Activated CD4-positive, alpha-beta T cell treated with anti-CD3 and anti-CD28 coated beads, Interleukin-2, Interleukin-4, amounts not matched to agents 100 ng/mL and 50 ng/mL, durations not matched to agents 16 hours and 8 hours (primary cell): ENCODE results near the gene USO1.
"Not testable (repeated sequence)": the region's sequence is repeated elsewhere in the genome, so short reads cannot be mapped to it uniquely, and the experiment has no call there.

ENCODE experiments used
- DNase-seq: peaks from one replicate; pipeline ENCODE4 v3.0.0-alpha.2; 2020; ENCODE audit warnings: low spot score

USO1 gene

GRCh38 chr4:75724066-75724866 is at the start of gene USO1:
TSS of gene USO1 (plus strand) at chr4:75724577. CDS start at chr4:75724820, 243 bp downstream.
- DNase-seq: peak; percentile 99

GRCh38 chr4:75675004-75675531 is 49.3 kb upstream of the USO1 start:
- no peak for DNase-seq

- no peak for DNase-seq
Measured at GRCh38 chr4:75678473-75678872, 45.9 kb upstream of the USO1 start.

- DNase-seq: no peak
Measured at GRCh38 chr4:75678965-75679364, 45.4 kb upstream of the USO1 start.

GRCh38 chr4:75679876-75680575 is 44.4 kb upstream of the USO1 start:
- DNase-seq: no peak

- DNase-seq: no peak
Measured at GRCh38 chr4:75683482-75684155, 40.8 kb upstream of the USO1 start.

GRCh38 chr4:75685546-75686189 is 38.7 kb upstream of the USO1 start:
- DNase-seq: no peak

GRCh38 chr4:75686346-75686745 is 38.0 kb upstream of the USO1 start:
- no peak for DNase-seq

GRCh38 chr4:75687125-75687524 is 37.3 kb upstream of the USO1 start:
- DNase-seq: not testable (repeated sequence)

- not testable (repeated sequence) for DNase-seq
Measured at GRCh38 chr4:75692066-75692465, 32.3 kb upstream of the USO1 start.

- DNase-seq: no peak
Measured at GRCh38 chr4:75696071-75696470, 28.3 kb upstream of the USO1 start.

- no peak for DNase-seq
Measured at GRCh38 chr4:75696581-75696980, 27.8 kb upstream of the USO1 start.

- DNase-seq: peak; percentile 41
Measured at GRCh38 chr4:75698162-75698962, 26.0 kb upstream of the USO1 start.

GRCh38 chr4:75698963-75699228 is 25.5 kb upstream of the USO1 start:
- DNase-seq: no peak

- DNase-seq: peak; percentile 15
Measured at GRCh38 chr4:75699299-75699698, 25.1 kb upstream of the USO1 start.

- no peak for DNase-seq
Measured at GRCh38 chr4:75702919-75703411, 21.4 kb upstream of the USO1 start.

GRCh38 chr4:75705198-75705977 is 19.0 kb upstream of the USO1 start:
- no peak for DNase-seq

- DNase-seq: peak; percentile 34
Measured at GRCh38 chr4:75708218-75708691, 16.1 kb upstream of the USO1 start.

GRCh38 chr4:75710246-75710645 is 14.1 kb upstream of the USO1 start:
- DNase-seq: no peak

GRCh38 chr4:75714011-75714410 is 10.4 kb upstream of the USO1 start:
- no peak for DNase-seq
